GM19467 (cell line): ENCODE results near the gene CFAP100.

Experiments used
- ATAC-seq: cut with Tn5 transposase; IDR thresholded peaks from one replicate; pipeline ENCODE4 v1.9.1; 2021; ENCODE audit warnings: mild to moderate bottlenecking, moderate library complexity; ENCODE audit not compliant: unreplicated experiment

The CFAP100 gene

DNA sequence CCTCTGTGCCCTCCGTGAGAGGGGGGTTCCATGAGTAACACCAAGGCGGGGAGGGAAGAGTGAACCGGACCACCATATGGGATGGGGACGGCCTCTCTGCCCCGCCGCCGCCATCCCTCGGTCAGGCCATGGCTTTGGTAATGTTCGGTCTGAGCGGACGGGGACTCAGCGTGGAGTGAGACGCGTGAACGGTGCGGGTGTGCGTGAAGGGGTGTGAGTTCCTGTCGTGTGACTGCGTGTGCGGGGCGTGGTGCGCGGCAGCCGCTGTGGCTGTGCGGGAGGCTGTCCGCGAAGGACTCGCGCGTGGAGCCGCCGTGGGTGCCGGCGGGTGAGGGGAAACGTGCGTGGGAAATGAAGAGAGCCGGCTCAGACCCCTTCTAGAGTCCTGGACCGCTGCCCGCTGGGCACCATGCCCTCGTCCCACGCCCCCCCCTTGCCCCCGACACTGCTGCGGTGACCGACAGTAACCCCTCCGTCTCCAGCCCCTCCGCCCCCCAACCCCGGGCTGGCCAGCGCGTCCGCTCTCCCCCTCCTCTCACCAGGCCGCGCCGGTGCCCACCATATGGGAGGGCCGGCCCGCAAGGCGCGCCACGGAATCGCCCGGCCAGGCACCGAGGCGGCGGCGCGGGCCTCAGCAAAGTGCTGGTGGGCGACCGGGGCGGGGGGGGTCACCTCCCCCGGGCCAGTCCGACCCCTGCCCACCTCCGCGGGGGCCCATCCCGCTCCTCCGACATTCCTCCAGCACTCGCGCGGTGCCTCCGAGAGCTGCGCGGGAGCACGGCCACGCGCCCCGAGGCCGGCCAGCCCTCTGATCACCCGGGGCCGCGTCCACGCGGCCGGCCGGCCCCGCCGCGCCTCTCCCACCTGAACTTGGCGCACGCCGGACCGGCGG lies 38.1 kb upstream of the CFAP100 start:
- ATAC-seq: no peak

DNA sequence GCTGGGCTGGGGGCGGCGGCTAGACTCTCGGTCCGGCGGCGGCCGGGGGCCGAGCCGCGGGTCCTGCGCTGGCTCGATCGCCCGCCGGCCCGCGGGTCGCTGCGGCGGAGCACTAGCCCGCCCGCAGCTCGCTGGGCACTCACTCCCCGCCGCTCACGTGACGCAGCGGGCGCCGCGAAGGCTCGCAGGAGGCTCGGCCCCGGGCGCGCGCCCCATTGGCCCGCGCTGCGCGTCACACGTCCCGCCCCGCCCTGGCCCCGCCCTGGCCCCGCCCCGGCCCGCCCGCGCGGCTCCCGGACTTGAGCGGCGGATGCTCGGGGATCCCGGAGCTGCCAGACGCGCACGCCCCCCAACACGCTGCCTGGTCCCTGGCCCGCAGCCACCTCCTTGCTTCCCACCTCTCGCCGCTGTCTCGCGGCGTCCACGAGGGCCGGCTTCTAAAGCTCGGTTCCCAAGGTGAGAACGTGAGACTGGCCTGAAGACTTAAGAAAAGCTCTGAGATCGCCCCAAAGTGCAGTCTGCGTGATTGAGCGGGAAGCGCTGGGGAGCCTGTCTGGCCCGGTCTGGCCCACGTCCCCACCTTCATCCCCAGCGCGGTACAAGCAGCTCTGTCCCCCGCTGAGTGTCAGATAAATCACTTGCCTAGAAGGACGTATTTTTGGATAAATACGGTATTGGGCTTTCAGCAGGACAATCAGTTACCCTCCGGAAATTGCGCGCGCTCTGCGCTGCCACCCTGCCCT lies 37.2 kb upstream of the CFAP100 start, which contains the start of gene KLF15:
TSS of gene KLF15 (minus strand) at position 114 of the 743 bp plus-strand sequence. CDS start 4,486 bp downstream, outside the sequence.
- peak; percentile 75 for ATAC-seq

DNA sequence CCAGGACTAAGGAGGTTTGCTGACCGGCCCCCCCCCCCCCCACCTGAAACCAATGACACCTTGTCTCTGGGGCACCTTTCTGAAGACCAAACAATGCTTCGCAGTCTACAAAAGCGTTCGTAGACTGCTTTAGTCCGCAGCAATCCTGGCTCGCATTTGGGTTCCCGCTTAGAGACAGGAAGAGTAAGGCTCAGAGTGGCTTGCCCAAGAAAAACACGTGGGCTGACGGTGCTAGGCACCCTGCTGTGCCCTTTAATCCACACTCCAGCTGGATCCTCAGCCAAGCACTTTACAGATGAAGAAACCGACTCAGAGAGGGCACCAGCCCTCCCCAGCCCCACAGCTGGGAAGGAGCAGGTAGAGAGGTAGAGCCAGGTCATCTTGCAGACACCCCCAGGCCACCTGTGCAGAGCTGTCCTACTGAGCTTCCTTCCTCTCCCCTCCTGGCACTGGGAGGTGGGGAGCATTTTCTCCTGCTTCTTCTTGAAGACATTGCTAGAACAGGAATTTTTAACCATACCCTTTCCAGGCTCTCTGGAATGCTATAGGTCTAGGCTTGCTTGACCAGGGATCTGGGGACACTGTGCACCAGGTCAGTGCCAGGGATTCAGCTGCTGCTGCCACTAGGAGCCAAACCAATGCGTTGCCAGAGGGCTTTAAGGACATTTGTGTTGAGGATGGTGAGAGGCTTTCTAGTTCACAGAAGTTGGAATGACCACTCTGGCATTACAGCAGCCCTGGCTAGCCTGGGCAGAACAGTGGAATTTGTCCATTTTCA lies 36.5 kb upstream of the CFAP100 start:
- ATAC-seq: no peak

DNA sequence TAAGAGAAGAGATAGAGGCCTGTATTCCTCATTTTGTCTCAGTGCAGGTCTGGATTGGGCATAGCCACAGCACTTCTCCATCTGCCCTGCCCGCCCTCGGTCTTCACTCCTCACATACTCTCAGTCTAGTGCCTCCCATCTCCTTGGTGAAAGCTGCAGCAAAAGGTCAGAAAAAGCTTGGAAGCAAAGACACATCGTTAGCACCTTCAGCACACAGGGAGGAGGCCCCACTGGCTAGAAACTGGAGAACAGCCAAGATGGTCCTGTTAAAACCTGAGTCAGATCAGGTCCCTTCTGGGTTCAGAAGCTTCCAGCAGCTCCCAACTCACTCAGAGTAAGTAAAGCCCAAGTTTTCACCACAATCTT lies 35.9 kb upstream of the CFAP100 start:
- no peak for ATAC-seq

DNA sequence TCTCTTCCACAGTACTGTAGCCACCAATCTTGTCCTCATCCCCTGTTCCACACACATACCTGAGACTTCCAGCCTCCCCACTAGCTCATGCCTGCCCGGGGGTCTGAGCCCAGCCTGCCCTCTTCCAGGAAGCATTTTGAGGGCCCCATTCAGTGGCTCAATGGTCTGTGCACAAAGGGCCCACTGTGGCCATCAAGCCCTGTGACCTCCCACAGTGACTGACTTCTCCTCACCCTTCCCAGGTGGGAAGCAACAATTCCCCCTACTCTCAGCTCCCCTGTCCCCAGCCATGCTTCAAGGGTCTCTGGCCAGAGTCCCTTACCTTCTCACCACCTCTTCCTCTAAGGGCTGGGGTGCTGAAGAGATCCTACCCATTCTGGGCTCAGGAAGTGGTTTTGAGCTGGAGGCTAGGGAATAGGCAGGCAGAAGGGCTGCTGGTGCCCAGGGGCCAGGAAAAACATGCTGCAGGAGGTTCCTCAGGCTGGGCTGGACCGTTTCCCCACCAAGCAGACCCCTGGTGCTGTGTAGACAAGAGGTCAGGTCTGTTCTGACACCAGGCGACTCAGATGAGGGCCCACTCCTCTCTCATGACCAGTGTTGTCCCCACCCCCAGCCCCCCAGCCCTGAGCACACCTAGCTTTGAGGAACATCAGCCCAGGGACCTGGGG lies 34.5 kb upstream of the CFAP100 start:
- ATAC-seq: no peak

DNA sequence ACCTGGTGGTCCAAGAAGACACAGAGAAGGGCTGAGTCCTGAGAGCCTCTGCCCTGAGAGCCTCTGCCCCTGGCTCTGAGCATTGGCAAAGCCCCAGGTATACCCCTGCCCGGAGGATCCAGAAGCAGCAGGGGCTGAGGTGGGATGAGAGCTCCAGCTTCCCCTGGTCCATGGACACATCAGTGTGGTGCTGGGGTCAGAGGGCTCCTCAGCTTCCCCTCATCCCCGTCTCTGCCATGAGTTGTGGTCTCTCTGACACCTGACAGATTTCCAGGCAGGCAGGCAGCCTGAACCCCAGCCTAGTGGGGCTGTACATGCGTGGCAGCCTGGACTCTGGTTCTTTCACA lies 34.0 kb upstream of the CFAP100 start:
- no peak for ATAC-seq

DNA sequence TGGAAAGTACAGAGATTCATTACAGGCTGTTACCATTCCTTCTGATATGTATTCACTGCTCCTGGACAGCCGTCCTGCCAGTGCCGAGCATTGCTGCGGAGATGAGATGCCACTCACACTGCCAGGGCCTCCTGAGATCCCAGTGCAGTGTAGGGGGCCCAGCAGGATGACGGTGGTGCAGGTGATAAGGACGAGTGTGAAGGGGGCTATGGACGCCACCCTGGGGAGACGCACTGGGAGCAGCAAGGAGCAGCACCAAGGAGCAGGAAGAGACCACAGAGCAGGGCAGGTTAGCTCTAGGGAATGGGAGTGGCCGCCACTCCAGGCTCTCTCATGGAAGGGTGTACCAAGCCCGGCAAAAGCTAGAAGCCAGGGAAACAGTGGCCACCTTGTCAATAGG lies 33.5 kb upstream of the CFAP100 start:
- ATAC-seq: no peak

DNA sequence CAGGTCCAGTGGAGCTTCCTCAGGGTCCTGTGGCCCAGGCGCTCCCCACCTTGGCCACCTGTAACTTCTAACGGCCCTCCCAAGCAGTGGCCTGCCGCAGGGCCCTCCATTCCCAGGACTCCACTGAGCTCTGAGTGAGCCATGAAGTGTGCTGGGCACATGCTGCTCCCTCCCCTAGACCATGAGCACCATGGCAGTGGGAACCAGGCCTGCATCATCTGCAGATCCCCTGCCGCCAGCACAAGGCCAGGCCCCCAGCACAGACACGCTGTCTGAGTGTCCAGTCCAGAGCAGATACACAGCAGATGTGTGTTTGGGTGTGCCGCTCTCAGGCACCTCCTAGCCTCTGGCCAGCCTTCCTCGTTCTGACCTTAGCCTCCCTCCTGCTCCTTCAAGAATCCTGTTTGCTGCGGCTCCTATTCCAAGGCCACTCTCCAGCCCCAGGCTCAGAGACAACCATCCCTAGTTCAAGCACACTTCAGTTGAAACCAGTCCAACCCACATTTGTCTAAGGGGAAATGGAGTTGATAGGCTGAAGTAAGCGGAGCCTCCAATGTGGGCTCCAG lies 30.5 kb upstream of the CFAP100 start:
- ATAC-seq: no peak

DNA sequence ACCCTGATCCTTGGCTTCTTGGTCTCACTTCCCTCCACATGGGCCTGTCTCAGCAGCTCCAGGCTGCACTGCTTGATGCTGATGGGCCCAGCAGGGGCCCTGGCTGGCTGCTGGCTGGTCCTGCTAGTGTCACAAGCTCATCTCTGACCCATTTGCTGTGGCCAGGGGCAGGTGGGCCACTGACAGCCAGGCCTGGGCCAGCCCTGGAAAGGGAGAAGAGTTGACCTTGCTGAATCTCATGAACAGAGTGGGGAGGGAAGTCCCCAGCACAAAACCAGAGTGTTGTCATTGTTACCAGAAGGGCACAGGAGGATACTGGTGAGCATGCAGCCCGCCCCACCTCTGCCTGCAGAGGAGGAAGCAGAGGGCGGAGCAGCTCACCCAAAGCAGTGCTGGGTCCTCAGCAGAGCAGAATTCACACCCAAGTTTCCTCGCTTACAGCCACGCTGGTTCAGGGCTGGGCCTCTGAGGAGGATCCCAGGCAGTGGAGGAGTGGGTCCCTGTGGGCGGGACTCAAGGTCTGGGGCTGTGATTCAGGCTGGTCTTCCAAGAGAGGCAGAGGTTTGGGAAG lies 29.9 kb upstream of the CFAP100 start:
- ATAC-seq: no peak

DNA sequence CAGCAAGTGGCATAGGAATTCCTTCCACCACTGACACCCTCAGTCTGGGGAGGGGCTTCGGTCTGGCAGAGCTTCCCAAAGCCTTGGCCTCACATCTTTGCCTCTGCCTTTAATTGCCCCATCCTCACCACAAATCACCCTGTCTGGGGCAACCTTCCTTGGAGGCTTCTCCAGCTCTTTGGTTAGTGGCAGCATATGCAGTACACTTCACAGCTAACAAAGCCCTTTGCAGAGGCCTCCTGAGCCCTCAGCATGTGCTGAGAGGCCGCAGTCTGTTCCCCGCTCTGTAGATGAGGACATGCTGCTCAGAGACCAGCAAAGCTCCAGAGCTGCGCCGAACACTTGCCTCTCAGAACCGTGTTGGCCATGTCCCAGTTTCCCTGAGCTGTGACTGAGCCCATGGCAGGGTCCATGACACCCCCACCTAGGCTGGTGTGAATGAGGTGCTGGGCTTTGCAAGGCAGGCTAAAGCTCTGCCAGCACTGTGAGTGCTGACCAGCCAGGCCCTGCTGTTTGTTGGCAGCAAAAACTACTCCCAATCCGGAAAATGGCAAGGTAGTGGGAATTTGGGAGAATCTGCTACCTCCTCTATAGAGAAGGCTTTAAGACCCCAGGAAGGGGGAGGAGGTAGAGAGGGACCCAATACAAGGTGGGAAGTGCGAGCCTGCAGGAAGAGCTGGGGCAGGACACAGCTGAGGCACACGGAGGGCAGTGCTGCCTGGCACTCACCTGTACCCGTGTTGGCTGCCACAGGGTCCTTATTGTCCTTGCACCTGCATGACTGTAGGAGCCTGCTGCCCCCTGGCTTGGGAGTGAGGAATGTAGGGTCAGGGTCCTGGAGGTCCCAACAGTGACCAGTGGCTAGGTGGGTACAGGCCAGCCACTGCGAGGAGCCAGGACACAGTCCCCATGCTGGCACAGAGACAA lies 29.1 kb upstream of the CFAP100 start:
- ATAC-seq: no peak

DNA sequence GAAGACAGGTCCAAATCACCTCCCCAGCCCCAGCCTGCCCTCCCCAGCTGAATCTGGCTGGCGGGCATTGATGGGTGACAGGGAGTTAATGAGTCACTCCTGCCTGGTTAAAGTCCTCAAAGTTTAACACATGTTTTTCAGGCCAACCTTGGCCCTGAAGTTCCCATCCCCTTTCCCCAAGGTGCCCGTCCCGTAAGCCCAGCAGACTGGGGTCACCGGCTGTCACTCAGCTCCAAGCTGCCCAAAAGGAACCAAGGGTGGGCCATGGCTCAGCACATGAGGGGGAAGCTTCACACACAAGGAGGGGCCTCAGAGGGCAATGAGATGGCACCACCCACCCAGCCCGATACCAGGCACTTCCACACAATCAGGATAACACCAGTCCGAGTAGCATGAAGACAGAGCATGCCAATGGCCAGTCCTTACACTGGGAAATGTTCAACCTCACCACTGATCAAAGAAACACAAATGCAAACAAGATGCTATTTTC lies 27.3 kb upstream of the CFAP100 start:
- no peak for ATAC-seq

DNA sequence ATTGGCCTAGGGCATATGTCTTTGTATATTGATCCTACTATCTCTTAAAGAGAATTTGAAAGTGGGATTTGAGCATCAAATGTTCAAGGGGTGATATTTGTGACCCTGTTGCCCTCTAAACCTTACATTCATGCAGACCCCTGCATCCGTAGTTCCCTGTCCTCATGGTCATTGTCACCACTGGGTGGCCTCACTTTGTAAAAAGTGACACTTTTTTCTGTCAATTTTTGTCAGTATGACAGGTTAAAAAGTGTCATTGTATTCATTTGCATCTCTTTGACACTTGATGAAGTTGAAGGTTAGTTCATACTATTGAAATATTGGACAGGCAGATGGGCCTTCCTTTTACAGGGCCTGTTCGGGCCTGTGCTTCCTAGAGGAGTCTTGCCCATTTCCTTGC lies 25.2 kb upstream of the CFAP100 start:
- ATAC-seq: no peak

DNA sequence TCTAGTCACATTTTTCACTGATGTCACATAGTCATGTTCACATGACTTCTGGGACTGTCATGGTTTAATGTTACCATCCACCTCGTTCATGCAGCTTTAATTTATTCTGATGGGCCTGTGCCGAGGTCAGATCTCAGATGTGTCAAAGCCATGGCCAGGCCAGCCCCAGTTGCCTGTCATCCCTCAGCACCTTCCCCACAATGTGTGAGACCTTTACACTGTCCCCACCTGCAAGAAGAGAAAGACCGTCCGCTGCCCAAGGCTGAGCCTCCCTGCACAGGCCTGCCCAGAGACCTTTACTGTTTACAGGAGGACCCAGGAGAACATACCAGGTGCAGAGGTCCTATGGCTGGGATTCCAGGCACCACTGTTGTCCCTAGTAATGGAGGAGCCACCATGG lies 24.7 kb upstream of the CFAP100 start:
- no peak for ATAC-seq

DNA sequence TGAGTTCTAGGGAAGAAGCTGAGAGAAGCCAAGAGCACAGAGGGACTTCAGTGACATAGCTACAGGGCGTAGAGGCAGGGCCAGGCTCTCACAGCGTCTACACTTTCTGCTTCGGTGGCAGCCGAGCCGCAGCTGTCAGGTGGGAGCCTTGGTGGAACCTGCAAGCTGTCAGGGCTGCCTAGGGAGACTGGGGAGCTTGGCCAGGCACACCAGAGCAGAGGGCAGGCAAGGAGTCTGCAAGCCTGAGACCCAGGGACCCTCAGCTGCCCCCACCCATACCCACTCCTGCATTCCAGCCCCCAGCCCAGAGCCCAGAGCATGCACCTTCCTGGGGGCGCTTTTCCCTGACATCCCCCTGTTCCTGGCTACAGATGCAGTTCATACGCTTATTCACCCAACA lies 24.1 kb upstream of the CFAP100 start:
- no peak for ATAC-seq

DNA sequence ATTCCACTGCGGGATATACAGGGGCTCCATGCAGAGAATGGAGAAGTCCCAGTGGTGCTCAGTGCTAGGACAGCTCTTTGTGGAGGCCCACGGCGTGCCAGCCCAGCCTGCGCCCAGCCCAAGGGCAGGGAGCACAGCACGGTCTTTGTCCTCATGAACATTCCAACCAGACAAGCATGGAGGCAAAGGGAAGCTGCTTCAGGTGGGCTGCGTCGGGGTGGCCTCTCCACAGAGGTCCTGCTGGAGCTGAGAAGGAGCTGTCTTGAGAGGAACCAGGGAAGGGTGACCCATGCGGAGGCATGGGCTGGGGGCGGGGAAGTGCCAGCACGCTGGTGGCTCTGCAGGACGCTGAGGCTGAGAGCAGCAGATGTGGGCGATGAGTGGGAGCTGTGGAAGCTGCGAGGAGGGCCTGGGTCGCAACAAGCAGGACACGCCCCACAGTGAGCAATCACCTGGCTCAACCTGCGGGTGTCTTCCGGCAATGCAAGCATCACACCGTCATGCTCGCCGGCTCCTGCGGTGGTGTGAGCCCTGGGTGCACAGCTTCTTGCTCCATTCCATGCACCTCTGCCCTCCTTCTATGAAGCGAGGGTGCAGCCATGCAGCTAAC lies 23.5 kb upstream of the CFAP100 start:
- no peak for ATAC-seq

DNA sequence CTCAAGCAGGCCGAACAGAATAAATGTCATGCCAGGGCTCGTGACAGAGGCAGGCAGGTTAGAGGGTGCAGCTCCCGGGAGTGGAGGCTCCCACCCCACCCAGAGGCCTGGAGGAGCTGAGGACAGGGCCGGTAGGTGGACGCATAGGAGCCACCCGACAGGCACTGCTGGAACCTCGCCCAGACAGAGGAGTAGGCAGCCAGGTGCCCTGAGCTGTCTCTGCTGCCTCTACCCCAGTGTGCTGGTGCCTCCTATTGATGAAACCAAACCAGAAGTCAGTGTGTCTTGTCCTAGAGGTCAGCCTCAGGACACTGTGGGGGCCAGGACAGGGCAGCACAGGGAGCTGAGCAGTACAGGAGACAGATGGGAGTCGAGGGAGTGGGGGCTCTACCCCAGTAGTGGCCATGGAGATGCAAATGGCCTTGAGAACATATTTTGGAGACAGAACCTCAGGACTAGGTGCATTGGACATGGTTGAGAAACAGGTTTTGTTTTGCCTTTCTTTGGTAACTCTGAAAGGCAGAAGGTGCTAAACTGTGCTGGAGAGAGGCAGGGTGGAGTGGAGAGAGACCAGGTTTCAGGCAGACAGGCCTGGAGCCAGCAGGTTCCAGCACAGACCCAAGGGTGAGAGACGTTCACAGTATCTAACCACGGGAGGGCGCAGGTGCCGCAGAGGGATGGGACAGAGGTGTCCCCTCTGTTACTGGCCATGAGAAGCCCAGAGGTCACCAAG lies 22.1 kb upstream of the CFAP100 start:
- no peak for ATAC-seq

DNA sequence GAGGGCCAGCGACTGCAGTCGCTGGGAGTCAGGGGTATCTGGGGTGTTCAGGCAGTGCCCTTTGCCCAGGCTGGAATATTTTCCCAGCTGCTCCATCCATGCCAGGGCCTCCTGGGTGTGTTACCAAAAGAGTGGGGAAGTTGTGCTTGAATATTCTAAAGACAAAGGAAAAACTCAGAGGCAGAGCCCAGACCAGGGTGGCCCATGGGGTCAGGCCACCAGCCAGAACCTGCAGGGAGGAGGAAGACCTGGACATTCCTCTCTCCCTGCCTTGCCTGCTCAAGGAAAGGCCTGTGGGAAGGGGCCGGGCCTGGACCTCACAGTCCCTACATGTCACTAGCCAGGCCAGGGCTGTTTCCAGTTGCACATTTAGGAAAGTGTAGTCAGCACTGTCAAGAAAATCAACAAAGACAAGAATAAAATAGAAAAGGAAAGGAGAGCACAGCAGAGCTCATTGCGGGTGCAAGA lies 21.5 kb upstream of the CFAP100 start:
- ATAC-seq: no peak
